ENCODE results near the gene H6PD. TPM values are rescaled to one million over a fixed set of nuclear protein-coding genes. Genes with fewer than 3 reads are reported as not detected.

The H6PD gene
- total and polyA plus RNA-seq, 2 experiments from 2014 or later: 1.2 to 4.7 TPM

DNA sequence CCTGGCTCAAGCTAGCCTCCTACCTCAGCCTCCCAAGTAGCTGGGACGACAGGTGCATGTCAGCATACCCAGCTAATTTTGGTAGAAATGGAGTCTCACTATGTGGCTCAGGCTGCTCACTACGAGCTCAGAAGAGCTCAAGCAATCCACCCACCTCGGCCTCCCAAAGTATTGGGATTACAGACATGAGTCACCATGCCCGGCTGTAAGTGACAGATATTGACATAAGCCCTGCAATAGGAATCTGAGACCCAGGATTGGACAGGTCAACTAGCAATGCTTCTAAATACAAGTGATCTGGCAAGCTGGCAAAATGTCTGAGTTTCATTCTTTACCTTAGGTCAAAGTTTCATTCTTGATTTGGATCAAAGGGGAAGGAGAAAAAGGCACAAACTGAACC is 40.5 kb upstream of the H6PD start (continued):
- TF ChIP-seq, protein P1, sequence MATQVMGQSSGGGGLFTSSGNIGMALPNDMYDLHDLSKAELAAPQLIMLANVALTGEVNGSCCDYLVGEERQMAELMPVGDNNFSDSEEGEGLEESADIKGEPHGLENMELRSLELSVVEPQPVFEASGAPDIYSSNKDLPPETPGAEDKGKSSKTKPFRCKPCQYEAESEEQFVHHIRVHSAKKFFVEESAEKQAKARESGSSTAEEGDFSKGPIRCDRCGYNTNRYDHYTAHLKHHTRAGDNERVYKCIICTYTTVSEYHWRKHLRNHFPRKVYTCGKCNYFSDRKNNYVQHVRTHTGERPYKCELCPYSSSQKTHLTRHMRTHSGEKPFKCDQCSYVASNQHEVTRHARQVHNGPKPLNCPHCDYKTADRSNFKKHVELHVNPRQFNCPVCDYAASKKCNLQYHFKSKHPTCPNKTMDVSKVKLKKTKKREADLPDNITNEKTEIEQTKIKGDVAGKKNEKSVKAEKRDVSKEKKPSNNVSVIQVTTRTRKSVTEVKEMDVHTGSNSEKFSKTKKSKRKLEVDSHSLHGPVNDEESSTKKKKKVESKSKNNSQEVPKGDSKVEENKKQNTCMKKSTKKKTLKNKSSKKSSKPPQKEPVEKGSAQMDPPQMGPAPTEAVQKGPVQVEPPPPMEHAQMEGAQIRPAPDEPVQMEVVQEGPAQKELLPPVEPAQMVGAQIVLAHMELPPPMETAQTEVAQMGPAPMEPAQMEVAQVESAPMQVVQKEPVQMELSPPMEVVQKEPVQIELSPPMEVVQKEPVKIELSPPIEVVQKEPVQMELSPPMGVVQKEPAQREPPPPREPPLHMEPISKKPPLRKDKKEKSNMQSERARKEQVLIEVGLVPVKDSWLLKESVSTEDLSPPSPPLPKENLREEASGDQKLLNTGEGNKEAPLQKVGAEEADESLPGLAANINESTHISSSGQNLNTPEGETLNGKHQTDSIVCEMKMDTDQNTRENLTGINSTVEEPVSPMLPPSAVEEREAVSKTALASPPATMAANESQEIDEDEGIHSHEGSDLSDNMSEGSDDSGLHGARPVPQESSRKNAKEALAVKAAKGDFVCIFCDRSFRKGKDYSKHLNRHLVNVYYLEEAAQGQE (IDR thresholded peaks at IDR 0.05; ENCODE audit: unreplicated experiment): no peak

DNA sequence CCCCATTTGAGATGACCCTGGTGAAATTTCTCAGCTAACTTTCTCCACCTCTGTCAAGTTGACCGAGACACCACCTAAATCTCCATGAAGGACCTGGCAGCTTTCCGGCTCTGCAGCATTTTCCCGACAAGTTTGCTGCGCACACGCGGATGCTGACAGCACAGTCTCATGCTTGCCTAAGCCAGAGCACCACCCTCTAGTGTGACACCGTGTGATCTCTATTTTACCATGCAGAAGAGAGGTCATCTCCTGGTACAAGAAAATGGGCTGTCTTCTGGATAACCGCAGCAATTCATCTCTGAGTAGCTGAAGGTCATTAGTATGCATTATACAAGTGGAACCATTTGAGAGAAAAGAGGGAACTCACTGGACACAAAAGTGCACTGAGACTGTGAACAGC is 38.9 kb upstream of the H6PD start:
- Histone ChIP-seq H3K36me3 (ENCODE audit: insufficient read depth) (no peaks in the 10 kb centered on the region), H3K79me2 (replicated peaks; ENCODE audit: insufficient read depth) (no peaks in the 10 kb centered on the region), H2AFZ (no peak overlapping the region), H3K9me2 (ENCODE audit: insufficient read depth) (no peaks in the 10 kb centered on the region), H4K20me1 (replicated peaks; ENCODE audit: insufficient read depth) (no peaks in the 10 kb centered on the region; the same call in 1 of the 2 replicates), H3K27ac (ENCODE audit: low read depth) (no peak overlapping the region), H3K27me3 (ENCODE audit: insufficient read depth) (peaks cover 39% of the 10 kb centered on the region), H3K4me2 (no peak overlapping the region), H3K4me1 (ENCODE audit: insufficient read depth) (peaks cover 3% of the 10 kb centered on the region; the same call in 1 of the 2 replicates), H3F3A (replicated peaks; ENCODE audit: low read depth) (no peaks in the 10 kb centered on the region), H3K4me3 (no peak overlapping the region)
- no peak for ATAC-seq
- H3K4me3 Mint-ChIP-seq: no peak overlapping the region
- peaks cover 16% of the 10 kb centered on the region for H3K4me1 Mint-ChIP-seq
- peaks cover 3% of the 10 kb centered on the region; the same call in 1 of the 3 replicates for H3K36me3 Mint-ChIP-seq (ENCODE audit: low read depth)
- no peak for DNase-seq (ENCODE audit: low spot score)
- no peak overlapping the region for H3K27ac Mint-ChIP-seq
- H3K9me3 Mint-ChIP-seq: no peaks in the 10 kb centered on the region; the same call in 2 of the 3 replicates
- peaks cover 46% of the 10 kb centered on the region for H3K27me3 Mint-ChIP-seq (ENCODE audit: insufficient read depth, low read depth, poor library complexity)
- TF ChIP-seq, protein P2, sequence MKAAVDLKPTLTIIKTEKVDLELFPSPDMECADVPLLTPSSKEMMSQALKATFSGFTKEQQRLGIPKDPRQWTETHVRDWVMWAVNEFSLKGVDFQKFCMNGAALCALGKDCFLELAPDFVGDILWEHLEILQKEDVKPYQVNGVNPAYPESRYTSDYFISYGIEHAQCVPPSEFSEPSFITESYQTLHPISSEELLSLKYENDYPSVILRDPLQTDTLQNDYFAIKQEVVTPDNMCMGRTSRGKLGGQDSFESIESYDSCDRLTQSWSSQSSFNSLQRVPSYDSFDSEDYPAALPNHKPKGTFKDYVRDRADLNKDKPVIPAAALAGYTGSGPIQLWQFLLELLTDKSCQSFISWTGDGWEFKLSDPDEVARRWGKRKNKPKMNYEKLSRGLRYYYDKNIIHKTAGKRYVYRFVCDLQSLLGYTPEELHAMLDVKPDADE (IDR thresholded peaks at IDR 0.05): no peak
- TF ChIP-seq, protein P3, sequence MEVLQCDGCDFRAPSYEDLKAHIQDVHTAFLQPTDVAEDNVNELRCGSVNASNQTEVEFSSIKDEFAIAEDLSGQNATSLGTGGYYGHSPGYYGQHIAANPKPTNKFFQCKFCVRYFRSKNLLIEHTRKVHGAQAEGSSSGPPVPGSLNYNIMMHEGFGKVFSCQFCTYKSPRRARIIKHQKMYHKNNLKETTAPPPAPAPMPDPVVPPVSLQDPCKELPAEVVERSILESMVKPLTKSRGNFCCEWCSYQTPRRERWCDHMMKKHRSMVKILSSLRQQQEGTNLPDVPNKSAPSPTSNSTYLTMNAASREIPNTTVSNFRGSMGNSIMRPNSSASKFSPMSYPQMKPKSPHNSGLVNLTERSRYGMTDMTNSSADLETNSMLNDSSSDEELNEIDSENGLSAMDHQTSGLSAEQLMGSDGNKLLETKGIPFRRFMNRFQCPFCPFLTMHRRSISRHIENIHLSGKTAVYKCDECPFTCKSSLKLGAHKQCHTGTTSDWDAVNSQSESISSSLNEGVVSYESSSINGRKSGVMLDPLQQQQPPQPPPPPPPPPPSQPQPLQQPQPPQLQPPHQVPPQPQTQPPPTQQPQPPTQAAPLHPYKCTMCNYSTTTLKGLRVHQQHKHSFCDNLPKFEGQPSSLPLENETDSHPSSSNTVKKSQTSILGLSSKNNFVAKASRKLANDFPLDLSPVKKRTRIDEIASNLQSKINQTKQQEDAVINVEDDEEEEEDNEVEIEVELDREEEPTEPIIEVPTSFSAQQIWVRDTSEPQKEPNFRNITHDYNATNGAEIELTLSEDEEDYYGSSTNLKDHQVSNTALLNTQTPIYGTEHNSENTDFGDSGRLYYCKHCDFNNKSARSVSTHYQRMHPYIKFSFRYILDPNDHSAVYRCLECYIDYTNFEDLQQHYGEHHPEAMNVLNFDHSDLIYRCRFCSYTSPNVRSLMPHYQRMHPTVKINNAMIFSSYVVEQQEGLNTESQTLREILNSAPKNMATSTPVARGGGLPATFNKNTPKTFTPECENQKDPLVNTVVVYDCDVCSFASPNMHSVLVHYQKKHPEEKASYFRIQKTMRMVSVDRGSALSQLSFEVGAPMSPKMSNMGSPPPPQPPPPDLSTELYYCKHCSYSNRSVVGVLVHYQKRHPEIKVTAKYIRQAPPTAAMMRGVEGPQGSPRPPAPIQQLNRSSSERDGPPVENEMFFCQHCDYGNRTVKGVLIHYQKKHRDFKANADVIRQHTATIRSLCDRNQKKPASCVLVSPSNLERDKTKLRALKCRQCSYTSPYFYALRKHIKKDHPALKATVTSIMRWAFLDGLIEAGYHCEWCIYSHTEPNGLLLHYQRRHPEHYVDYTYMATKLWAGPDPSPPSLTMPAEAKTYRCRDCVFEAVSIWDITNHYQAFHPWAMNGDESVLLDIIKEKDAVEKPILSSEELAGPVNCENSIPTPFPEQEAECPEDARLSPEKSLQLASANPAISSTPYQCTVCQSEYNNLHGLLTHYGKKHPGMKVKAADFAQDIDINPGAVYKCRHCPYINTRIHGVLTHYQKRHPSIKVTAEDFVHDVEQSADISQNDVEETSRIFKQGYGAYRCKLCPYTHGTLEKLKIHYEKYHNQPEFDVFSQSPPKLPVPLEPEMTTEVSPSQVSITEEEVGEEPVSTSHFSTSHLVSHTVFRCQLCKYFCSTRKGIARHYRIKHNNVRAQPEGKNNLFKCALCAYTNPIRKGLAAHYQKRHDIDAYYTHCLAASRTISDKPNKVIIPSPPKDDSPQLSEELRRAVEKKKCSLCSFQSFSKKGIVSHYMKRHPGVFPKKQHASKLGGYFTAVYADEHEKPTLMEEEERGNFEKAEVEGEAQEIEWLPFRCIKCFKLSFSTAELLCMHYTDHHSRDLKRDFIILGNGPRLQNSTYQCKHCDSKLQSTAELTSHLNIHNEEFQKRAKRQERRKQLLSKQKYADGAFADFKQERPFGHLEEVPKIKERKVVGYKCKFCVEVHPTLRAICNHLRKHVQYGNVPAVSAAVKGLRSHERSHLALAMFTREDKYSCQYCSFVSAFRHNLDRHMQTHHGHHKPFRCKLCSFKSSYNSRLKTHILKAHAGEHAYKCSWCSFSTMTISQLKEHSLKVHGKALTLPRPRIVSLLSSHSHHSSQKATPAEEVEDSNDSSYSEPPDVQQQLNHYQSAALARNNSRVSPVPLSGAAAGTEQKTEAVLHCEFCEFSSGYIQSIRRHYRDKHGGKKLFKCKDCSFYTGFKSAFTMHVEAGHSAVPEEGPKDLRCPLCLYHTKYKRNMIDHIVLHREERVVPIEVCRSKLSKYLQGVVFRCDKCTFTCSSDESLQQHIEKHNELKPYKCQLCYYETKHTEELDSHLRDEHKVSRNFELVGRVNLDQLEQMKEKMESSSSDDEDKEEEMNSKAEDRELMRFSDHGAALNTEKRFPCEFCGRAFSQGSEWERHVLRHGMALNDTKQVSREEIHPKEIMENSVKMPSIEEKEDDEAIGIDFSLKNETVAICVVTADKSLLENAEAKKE (CRISPR knock-in tag; IDR thresholded peaks at IDR 0.05): no peak
- TF ChIP-seq NANOG (IDR thresholded peaks at IDR 0.05; ENCODE audit: borderline replicate concordance) (no peak), ZNF114 (CRISPR knock-in tag; IDR thresholded peaks at IDR 0.05) (no peak), POLR2AphosphoS5 (IDR thresholded peaks at IDR 0.05; ENCODE audit: low read depth) (no peak), ZNF331 (CRISPR knock-in tag; IDR thresholded peaks at IDR 0.05; ENCODE audit: low read depth) (no peak)
- TF ChIP-seq, protein P4, sequence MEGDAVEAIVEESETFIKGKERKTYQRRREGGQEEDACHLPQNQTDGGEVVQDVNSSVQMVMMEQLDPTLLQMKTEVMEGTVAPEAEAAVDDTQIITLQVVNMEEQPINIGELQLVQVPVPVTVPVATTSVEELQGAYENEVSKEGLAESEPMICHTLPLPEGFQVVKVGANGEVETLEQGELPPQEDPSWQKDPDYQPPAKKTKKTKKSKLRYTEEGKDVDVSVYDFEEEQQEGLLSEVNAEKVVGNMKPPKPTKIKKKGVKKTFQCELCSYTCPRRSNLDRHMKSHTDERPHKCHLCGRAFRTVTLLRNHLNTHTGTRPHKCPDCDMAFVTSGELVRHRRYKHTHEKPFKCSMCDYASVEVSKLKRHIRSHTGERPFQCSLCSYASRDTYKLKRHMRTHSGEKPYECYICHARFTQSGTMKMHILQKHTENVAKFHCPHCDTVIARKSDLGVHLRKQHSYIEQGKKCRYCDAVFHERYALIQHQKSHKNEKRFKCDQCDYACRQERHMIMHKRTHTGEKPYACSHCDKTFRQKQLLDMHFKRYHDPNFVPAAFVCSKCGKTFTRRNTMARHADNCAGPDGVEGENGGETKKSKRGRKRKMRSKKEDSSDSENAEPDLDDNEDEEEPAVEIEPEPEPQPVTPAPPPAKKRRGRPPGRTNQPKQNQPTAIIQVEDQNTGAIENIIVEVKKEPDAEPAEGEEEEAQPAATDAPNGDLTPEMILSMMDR (conservative IDR thresholded peaks at IDR 0.05; ENCODE audit: low read depth in 2 of 2): no peak
- TF ChIP-seq, protein P1 (IDR thresholded peaks at IDR 0.05; ENCODE audit: unreplicated experiment): no peak
